Measurements from ENCODE around the gene ATP10B.
"Not testable (repeated sequence)": the region's sequence is repeated elsewhere in the genome, so short reads cannot be mapped to it uniquely, and the experiment has no call there.

DNA sequence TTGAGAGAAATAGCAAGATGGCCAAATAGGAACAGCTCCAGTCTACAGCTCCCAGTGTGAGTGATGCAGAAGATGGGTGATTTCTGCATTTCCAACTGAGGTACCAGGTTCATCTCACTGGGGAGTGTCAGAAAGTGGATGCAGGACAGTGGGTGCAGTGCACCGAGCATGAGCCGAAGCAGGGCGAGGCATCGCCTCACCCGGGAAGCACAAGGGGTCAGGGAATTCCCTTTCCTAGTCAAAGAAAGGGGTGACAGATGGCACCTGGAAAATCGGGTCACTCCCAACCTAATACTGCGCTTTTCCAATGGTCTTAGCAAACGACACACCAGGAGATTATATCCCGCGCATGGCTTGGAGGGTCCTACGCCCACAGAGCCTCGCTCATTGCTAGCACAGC, 39.0 kb downstream of the ATP10B start:
- TF ChIP-seq, protein P1, sequence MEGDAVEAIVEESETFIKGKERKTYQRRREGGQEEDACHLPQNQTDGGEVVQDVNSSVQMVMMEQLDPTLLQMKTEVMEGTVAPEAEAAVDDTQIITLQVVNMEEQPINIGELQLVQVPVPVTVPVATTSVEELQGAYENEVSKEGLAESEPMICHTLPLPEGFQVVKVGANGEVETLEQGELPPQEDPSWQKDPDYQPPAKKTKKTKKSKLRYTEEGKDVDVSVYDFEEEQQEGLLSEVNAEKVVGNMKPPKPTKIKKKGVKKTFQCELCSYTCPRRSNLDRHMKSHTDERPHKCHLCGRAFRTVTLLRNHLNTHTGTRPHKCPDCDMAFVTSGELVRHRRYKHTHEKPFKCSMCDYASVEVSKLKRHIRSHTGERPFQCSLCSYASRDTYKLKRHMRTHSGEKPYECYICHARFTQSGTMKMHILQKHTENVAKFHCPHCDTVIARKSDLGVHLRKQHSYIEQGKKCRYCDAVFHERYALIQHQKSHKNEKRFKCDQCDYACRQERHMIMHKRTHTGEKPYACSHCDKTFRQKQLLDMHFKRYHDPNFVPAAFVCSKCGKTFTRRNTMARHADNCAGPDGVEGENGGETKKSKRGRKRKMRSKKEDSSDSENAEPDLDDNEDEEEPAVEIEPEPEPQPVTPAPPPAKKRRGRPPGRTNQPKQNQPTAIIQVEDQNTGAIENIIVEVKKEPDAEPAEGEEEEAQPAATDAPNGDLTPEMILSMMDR (IDR thresholded peaks at IDR 0.05) = not testable (repeated sequence)
- TF ChIP-seq POLR2A (IDR thresholded peaks at IDR 0.05) = not testable (repeated sequence)
